ENCODE measurements around the gene NR2F1.

Gene NR2F1

DNA sequence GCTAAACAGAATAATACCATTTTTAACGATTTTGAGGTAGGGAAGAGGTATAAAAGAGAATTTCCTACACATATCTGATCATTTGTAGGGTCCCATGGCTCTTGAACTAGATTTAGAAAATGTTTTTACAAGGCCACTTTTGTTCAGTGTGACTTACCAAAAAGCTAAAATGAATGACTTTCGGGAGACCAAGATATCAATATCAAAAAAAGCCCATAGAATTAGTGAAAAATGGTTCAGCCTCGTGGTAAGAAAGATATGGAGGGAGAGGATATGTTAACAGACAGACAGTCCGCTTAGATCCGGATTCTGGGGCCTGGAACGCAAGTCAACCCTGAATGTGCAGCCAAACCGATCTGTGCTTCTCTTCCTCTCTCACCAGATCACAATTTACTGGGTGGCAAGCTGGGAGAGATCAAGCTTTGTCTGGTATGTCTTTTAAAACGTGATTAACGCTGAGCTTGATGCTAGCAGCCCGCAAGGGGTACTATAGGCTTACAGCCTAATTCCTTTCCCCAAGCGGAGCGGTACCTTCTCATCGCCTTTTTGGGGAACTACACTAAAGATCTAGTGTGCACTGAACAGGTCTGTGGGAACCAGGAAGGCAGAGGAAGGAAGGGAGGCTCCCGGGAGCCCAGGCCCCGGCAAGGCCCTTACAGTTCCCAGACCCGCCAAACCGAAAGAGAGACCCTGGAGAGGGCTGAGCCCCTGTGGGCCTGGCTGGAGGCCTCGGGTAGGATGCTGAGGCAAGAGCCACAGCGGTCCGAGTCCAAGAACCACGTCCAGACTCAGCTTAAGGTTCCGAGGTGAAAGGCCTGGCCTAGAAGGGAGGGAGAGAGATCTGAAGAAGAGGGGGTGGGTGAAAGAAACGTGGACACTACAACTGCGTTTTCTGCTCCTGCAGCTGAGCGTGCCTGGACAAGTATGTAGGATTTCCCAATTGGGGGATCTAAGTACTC, 4.9 kb upstream of the NR2F1 start:
- no peak for DNase-seq

- DNase-seq = no peak
Observed at GRCh38 chr5:93578813-93579691, 4.0 kb upstream of the NR2F1 start.

- DNase-seq = no peak
Observed at GRCh38 chr5:93579692-93580062, 3.3 kb upstream of the NR2F1 start.

GRCh38 chr5:93580063-93580926, 2.7 kb upstream of the NR2F1 start:
- no peak for DNase-seq

GRCh38 chr5:93580927-93581445, 2.0 kb upstream of the NR2F1 start, which contains the start of gene NR2F1-AS1:
TSS of gene NR2F1-AS1 (minus strand) at chr5:93581219.
- DNase-seq = no peak

DNA sequence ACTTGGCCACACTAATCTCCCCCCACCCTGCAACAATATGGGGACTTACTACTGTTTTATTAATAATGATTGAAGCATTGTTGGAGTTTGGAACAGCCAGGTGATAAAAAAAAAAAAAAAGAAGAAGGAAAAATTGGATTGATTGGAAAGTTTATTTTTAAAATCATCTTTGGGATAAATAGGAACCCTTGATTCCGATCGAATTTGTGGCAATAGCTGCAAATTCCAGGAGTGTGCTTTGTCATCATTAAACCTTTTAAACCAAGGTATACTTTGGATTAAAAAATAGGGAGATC, 907 bp upstream of the NR2F1 start:
- no peak for DNase-seq

GRCh38 chr5:93583439-93583767, 381 bp downstream of the NR2F1 start:
- DNase-seq = no peak

DNA sequence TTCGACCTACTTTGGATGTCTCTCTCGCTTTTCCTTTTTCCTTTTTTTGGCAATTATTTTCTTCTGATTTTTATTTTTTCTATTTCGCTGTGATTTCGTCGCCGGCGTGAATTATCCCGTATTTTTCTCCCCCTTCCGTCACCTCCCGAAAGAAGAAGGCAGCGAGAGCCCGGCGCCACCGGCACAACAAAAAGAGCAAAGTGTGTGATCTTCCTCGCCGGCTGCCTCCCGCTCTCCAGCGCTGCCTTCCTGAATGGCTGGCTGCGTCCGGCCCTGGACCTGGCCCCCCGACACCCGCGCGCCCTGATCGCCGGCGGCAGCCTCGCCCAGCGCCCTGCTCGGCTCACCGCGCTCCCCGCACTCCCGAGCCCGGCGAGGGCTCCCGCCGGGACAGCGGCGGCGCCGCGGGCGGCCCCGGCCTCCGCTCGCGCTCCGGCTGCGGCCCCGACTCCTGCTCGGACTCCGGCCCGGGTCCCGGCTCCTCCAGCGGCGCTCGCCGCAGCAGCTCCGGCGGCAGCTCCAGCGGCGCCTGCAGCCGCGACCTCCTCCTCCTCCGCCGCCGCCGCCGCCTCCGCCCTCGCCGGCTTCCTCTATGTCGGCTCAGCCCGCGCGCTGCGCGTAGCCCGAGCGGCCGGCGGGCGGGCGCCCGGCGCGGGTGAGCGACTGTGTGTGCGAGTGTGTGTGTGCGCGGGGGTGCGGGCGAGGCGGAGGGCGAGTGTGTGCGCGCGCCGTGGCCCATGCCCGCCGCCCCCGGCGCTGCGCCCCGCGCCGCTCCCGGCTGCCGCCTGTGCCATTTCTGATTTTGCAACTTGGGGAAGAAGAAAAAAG, 960 bp downstream of the NR2F1 start:
- no peak for DNase-seq

GRCh38 chr5:93584596-93585040, 1.6 kb downstream of the NR2F1 start:
- no peak for DNase-seq

DNA sequence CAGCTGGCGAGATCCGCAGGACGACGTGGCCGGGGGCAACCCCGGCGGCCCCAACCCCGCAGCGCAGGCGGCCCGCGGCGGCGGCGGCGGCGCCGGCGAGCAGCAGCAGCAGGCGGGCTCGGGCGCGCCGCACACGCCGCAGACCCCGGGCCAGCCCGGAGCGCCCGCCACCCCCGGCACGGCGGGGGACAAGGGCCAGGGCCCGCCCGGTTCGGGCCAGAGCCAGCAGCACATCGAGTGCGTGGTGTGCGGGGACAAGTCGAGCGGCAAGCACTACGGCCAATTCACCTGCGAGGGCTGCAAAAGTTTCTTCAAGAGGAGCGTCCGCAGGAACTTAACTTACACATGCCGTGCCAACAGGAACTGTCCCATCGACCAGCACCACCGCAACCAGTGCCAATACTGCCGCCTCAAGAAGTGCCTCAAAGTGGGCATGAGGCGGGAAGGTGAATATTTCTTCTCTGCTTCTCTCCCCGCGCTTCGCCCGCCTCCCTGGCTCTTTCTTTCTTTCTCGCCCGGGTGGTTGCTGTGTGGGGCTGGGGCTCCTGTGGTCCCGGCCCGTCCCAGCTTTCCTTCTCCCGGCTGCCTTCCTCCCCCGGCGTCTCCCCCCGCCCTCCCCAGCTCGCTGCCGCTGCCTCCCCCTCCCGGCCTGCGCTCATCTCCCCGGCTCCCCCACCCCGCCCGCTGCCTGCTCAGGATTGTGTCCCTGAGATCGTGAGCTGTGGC, 2.2 kb downstream of the NR2F1 start:
- DNase-seq = no peak

DNA sequence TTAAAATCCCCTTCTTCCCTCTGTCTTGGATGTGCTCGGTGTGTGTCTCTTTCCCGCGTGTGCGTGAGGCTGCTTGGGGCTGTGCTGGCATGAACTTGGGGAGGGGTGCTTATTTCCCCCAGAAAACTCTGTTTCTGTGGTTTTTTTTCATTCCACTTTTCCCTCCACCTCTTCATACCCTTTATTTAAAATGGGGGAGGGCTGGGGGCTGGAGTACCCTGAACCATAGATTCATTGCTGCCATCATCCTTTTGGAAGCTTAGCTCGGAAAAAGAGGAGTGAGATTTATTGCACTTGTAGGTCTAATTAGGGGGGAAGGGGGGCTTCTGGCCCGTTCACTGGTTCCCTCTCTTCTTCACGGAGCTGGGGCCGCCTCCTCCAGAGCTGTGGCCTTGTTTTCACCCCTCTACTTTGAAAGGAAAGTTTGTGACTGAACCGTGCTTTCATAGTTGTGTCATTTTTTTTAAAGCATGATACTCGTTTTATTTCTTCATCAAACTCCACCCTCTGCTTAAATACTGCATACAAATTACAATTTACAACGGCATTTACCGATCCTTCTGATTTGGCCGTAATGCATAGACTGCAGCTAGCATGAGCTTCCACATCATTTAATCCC, 2.9 kb downstream of the NR2F1 start:
- DNase-seq = no peak

DNA sequence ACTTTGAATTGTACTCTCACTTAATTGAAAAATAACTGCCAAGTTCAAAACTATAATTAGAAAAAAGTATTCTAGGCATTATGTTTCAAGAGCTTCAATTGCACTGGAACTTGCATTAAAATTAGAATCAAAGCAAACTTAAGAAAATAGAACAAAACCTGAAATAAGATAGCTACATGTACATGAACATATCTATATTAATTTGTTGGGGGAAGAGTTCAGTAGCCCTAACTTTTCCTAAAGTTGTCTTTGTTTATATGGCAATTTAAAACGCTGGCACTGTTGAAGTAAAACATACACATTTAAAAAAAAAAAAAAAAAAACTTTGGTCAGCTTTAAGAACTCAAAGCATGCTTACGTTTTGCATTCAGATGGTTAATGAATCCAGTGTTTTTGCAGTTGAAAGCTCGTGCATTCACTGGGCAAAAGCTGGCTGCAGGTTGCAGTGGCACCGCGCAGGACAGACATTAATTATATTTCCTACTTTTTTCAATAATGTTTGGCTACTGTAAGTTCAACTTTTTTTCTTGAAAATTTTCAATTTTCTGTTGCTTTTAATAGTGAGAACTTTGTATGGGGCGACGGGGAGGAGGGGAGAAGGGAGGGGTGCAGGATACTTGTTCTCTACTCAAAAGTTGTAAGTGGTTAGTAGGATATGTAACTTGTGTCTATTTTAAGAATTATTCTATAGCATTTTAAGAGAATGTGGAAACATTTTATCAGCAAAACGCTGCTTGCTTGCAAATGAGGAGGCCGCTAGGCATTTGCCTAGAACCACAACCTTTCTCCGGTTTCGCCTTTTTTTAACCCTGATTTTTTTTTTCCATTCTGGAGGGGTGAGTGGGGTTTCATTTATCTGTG, 3.9 kb downstream of the NR2F1 start:
- DNase-seq = no peak

DNA sequence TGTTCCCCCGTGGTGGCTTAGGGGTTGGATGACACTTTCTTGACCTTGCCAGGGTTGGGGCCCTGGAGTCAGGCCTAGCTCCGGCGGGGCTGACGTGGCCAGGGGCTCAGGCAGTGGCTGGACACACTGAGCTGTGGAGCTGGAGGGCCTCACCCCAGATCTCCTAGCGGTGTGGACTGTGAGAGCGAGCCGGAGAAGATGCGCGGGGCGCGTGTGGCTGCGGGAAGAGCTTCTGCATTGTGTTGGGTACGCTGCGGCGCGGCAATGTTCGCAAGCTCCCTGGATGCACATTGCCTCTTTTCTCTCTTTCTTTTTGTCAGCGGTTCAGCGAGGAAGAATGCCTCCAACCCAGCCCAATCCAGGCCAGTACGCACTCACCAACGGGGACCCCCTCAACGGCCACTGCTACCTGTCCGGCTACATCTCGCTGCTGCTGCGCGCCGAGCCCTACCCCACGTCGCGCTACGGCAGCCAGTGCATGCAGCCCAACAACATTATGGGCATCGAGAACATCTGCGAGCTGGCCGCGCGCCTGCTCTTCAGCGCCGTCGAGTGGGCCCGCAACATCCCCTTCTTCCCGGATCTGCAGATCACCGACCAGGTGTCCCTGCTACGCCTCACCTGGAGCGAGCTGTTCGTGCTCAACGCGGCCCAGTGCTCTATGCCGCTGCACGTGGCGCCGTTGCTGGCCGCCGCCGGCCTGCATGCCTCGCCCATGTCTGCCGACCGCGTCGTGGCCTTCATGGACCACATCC, 4.8 kb downstream of the NR2F1 start:
- no peak for DNase-seq

GRCh38 chr5:93588352-93589151, 5.5 kb downstream of the NR2F1 start:
- DNase-seq = no peak

DNA sequence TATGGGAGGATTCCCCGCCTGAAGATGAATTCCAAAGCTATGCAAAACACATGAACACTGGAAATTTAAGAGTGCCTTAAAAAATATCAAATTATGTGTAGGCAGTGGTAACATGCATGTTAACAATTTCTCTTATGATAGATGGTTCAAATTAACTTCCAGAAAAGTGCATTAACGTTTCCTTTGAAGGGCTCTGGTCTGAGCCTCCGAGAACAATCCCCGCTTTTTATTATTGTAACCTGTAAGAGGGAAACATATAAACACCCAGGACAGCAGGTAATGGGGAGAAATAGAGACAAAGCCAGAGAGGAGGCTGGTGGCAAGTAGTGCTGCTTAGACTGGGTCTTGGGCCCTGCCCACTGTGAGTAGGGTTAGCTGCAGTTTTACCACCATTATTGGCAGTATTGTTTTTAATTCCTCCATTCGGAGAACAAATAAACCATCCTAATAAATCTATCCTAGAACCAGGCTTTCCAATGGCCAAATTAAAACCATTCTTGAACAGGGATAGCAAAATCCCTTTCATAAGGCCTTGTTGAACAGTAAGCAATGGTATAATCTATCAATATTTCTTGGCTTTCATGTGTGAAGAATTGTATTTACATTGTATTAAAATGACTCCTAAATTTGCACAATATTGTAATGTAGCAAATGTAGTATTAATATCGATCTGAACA, 6.3 kb downstream of the NR2F1 start:
- no peak for DNase-seq

DNA sequence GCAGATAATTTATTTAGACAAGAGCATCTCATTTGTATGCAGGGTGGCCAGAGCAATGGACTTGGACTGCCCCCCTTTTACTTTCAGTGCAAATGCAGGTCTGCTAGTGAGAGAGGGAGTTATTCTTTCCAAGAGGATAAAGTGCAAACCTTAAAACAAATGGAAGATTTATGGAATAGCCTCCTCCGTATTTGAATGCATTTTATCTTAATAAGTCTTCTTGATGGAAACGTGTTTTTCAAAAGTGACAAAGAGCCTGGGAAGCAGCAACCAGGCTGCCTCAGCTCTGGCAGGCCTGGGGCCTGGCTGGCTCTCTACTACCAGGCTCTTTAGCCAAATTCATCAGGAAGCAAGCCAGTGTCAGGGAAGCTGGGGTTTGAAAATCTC, 6.8 kb downstream of the NR2F1 start:
- DNase-seq = no peak

DNA sequence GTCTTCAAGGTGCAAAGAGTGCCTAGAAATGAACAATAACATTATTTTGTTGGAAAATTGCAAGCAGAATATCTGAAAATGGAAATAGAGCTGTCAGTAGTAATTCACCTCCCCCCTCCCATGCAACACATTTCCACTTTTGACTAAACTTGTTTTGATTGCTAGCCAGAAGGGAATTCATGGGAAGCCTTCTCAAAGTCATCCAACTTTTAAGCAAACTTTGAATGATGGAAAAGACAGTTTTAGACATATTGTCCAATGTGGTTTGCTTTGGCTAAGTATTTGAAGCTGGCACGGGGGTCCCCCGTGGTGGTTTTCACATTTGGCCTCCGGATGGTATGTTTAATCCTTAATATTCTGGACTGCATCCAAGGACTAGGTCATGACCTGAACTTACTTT, 7.5 kb downstream of the NR2F1 start:
- no peak for DNase-seq
